Lower lobe of right lung (tissue), 2 donors: ENCODE measurements around the gene HPCAL1. TPM values are rescaled to one million over a fixed set of nuclear protein-coding genes. Genes with fewer than 3 reads are reported as not detected.
A peak's percentile ranks its signal among the peaks of the same experiment; 100 is the strongest.

Experiments used
- ATAC-seq, 2 donors: fragments of 200-7000 bp; cut with Tn5 transposase; one replicate each; pipeline ENCODE4 v1.9.1; 2020 to 2022; ENCODE audit warnings: mild to moderate bottlenecking in 2 of 2, moderate library complexity in 2 of 2
- DNase-seq: peaks from one replicate; pipeline ENCODE4 v3.0.0-alpha.2; 2020
- H3K27ac ChIP-seq: fragments of 200-600 bp; one replicate; pipeline ENCODE4 v1.8.0; 2022
- H3K27me3 ChIP-seq: fragments of 200-600 bp; one replicate; pipeline ENCODE4 v1.8.0; 2022; ENCODE audit warnings: low read depth
- H3K36me3 ChIP-seq: fragments of 200-600 bp; one replicate; pipeline ENCODE4 v1.8.0; 2022; ENCODE audit warnings: mild to moderate bottlenecking
- H3K4me1 ChIP-seq: fragments of 200-600 bp; one replicate; pipeline ENCODE4 v1.8.0; 2022
- H3K4me3 ChIP-seq: fragments of 200-600 bp; one replicate; pipeline ENCODE4 v1.8.0; 2022; ENCODE audit warnings: mild to moderate bottlenecking
- H3K9me3 ChIP-seq: fragments of 200-600 bp; one replicate; pipeline ENCODE4 v1.8.0; 2022
- intact Hi-C: fragments of 100-400 bp; cut with DNase I; formaldehyde crosslinking; loops from one replicate; pipeline ENCODE4 v1.11.0; 2022
- long read RNA-seq: library from polyadenylated mRNA; unstranded; transcript quantifications from one replicate; pipeline ENCODE4 v2.0.0, GENCODE V29; 2021
- total RNA-seq: library from RNA; stranded (reverse); fragmentation: NEBNext Ultra II Directional; extraction: Animal tissue kit (Norgen Biotek cat#: 25700); gene quantifications from one replicate; pipeline ENCODE4 v1.2.1, GENCODE V29; 2021
- TF ChIP-seq, protein P1 (sequence below): fragments of 200-600 bp; IDR thresholded peaks from one replicate; pipeline ENCODE4 v1.8.0; 2022; ENCODE audit warnings: antibody characterized with exemption, mild to moderate bottlenecking
- donor health status: DM: no; HTN: yes; CAD: no; lungs with severe emphysema.

The HPCAL1 gene
- 132 TPM for total RNA-seq
- long read RNA-seq, transcript HPCAL1-201 (5 exons, 1,751 nt): major isoform, 407 of 683 reads
- long read RNA-seq, partial matches to known transcripts: 20 of 683 reads
- long read RNA-seq, other reads (novel, unspliced or antisense): 254 of 683 reads

DNA sequence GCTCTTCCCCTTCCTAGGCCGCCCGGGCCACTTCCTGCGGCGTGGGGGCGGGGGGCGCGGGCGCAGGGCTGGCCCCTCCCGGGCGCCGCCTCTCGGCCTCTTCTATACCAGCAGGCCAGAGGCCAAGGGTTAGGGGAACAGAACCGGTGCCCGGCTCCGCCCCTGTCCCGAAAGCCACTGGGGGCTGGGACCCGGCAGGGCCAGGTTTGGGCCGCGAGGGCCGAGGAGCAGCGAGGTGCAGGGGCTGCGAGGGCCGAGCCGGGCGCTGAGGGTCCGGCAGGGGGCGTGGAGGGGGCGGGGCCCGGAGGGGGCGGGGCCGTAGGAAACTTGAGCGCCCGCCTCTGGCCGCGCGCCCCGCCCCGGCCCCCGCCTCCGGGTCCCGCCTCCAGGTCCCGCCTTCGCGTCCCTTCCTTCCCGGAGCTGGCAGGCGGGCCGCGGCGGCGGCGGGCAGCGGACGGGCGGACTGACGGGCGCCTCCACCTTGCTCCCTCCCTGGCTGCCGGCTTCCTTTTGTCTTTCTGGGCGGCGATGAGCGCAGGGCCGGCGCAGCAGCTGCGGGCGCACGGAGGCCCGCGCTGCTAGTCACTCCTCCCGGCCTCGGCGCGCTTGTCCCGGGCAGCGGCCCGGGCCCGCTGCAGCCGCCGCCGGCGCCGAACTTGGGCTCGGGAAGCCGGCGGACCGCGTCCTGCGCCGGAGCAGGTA lies at the start of gene HPCAL1:
Gene HPCAL1, plus strand, starts transcription at position 426 of the 702 bp plus-strand sequence. CDS start 116,854 bp downstream, outside the sequence.
- peak within 1 kb of the TSS; percentile 88 for H3K27ac ChIP-seq
- TF ChIP-seq, protein P1, sequence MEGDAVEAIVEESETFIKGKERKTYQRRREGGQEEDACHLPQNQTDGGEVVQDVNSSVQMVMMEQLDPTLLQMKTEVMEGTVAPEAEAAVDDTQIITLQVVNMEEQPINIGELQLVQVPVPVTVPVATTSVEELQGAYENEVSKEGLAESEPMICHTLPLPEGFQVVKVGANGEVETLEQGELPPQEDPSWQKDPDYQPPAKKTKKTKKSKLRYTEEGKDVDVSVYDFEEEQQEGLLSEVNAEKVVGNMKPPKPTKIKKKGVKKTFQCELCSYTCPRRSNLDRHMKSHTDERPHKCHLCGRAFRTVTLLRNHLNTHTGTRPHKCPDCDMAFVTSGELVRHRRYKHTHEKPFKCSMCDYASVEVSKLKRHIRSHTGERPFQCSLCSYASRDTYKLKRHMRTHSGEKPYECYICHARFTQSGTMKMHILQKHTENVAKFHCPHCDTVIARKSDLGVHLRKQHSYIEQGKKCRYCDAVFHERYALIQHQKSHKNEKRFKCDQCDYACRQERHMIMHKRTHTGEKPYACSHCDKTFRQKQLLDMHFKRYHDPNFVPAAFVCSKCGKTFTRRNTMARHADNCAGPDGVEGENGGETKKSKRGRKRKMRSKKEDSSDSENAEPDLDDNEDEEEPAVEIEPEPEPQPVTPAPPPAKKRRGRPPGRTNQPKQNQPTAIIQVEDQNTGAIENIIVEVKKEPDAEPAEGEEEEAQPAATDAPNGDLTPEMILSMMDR: peak; percentile 54
- H3K4me3 ChIP-seq: peak within 1 kb of the TSS; percentile 84
- H3K27me3 ChIP-seq: no peaks in the 10 kb centered on the region
- DNase-seq (peak; percentile 95), ATAC-seq (peak; percentile 91 to 94)
- no peaks in the 10 kb centered on the region for H3K9me3 ChIP-seq
- intact Hi-C loops: no loop called here
- no peaks in the 10 kb centered on the region for H3K36me3 ChIP-seq
- H3K4me1 ChIP-seq: peaks cover 54% of the 10 kb centered on the region

DNA sequence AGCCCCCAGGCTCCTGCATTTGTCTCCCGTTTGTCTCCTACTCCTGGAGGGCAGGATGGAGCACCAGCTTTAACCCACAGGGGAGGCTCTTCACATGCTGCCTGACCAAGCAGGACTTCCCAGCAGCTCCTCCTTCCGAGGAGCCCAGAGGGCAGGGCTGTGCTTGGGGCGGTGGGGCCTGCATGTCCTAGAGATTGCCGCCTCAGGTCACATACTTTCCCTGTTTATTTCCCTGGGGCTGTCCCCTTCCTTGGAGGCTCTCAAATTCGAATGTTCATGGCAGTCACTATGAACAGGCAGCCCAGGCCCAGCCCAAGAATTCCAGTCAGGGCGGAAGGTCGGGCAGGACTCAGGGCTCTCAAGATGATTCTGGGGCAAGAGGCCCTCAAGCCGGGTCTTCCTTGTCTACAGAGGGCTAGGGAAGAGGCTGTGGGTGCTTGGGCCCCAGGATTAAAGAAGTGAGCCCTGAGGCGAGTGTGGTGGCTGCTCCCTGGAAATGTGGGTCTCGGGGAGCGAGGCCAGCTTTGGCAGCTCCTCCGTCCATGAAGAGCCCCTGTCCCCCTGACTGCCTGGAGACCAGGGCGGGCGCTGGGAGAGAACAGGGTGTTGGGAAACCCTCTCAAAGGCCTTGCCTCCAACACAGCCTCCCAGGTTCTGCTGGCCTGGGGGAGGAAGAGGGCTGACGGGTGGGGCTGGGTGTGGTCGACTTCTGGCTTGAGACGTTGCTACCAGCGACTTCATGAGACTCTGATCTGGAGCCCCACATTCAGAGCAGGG lies 48.9 kb upstream of the HPCAL1 start:
- no peaks in the 10 kb centered on the region for H3K27me3 ChIP-seq
- ATAC-seq (peak; percentile 59 to 71), DNase-seq (peak; percentile 58)
- H3K36me3 ChIP-seq: no peaks in the 10 kb centered on the region
- H3K4me1 ChIP-seq: peaks cover 9% of the 10 kb centered on the region
- no peak overlapping the region for H3K4me3 ChIP-seq
- TF ChIP-seq, protein P1: no peak
- peaks cover 16% of the 10 kb centered on the region for H3K9me3 ChIP-seq
- intact Hi-C loops: no loop called here
- peak overlapping the region; percentile 11 for H3K27ac ChIP-seq

DNA sequence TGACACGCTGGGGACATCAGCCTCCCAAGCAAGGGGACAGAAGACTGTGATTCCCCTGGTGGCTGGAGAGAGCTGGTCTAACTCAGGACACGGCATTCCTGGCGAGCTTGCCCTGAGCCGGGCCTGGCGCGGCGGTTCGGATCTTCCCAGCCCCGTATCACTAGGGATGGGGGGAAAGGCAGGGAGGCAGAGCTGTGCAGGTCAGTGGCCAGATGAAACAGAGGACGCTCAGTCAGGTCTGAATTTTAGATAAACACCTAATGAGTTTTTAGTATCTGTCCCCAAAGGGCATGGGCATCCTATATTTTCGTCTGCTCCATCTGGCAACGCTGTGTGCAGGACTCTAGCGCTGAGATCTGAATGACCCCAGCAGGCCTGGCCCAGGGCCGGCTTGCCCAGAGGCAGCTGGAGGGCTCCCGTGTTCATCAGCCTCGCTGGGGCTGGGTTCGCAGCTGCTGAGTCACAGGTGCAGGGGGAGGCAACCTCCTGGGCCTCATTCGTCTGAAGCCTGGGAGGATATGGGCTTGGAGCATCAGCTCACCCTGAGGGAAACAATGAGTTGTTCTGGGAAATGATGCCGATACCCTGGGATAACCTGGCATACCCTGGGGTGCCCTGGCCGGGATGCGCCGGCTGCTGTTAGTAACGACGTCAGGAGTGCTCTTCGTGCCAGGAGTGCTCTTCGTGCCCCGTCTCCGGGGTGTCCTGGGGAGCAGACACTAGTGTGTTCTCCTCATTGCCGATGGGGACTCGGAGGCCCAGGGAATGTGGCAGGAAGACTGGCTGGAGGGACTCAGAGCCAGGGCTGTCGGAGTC lies 48.1 kb upstream of the HPCAL1 start:
- DNase-seq: peak; percentile 36
- Histone ChIP-seq H3K36me3 (no peaks in the 10 kb centered on the region), H3K4me3 (no peak overlapping the region)

DNA sequence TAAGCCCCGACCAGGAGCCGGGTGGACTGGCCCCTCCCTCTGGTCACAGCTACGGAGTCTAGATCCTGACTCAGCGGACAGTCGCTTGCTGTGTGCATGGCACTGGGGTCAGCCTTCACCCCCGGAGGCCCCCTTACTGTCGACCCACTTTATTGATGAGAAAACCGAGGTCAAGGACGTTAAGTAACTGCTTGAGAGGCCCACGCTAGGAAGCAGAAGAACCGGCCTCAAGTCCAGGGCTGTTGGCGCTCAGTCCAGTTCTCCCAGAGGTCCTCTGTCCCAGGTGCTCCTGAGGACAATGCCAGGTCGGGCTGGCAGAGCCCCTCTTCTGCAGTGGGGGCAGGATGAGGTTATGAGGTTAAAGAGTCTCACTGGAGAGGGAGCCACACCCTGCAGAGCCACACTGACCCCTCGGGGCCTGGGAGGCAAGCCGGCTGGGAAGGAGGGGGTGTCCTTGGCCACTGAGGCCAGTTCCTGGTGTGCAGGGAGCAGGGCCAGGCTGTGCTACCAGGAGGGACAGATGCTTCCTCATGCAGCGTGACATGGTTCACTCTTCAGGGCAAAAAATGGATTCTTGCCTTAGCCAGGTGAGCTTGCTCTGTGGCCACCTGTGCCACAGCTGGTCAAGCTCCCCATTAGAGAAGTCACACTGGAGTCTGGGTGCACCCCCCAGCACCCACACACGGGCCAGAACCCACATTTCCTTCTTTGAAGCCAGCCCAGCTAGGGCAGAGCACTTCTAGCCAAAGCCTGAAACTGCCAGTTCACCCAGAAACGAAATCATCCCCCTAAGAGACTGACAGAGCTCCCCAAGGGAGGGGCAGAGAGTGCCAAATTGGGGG lies 47.3 kb upstream of the HPCAL1 start:
- H3K4me1 ChIP-seq: peaks cover 9% of the 10 kb centered on the region
- H3K27ac ChIP-seq: no peak overlapping the region
- peaks cover 4% of the 10 kb centered on the region for H3K9me3 ChIP-seq
- DNase-seq: peak; percentile 31
- no peak overlapping the region for H3K4me3 ChIP-seq
- no peaks in the 10 kb centered on the region for H3K27me3 ChIP-seq
- no peaks in the 10 kb centered on the region for H3K36me3 ChIP-seq
- TF ChIP-seq, protein P1: no peak
- intact Hi-C loops: no loop called here
- no peak for ATAC-seq

More for the DNA sequence above, 48.1 kb upstream of the HPCAL1 start:
- peaks cover 11% of the 10 kb centered on the region for H3K9me3 ChIP-seq
- no peak overlapping the region for H3K27ac ChIP-seq
- TF ChIP-seq, protein P1: no peak
- no peaks in the 10 kb centered on the region for H3K27me3 ChIP-seq
- ATAC-seq: no peak
- H3K4me1 ChIP-seq: peaks cover 9% of the 10 kb centered on the region
- intact Hi-C loops: no loop called here
